ENCODE measurements around the gene MACF1. TPM values are rescaled to one million over a fixed set of nuclear protein-coding genes. Genes with fewer than 3 reads are reported as not detected.
"Not testable (repeated sequence)": the region's sequence is repeated elsewhere in the genome, so short reads cannot be mapped to it uniquely, and the experiment has no call there.

Gene MACF1
- total and polyA plus RNA-seq, 2 donors from 2014 or later: 65.7 to 387 TPM

DNA sequence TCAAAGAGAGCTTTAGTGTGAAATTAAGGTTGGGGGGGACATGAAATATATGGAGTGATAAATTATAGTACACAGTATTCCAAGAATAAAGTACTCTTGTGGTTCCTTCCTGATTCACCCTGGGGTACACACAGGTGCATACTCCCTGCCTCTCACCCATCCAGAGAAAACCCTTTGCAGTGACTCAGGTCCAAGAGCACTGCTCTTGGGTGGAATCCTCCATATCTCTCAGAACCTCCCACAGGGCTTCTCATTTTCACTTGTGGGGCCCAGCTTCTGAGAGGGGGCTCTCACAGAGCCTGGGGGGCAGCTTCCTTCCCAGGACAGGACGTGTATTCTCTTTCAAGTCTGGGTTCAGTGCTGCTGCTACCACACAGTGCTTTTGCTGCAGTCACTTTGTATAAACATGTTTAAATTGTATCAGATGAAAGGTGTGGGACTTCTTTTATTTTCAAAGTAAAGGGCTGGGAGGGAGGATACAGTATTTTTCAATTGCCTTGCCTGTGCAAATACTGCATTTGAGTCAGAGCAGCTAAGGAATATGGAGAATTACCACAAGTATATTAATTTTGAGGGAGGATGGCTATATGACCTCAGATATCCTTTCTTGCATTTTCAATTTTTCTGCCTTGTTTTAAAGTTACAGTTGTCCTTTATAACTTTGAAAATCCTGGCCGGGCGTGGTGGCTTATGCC is 262.1 kb downstream of the MACF1 start:
- no peak overlapping the region for H3K4me3 ChIP-seq (ENCODE audit: low read length in 3 of 3)
- no peaks in the 10 kb centered on the region for H3K4me1 ChIP-seq (ENCODE audit: control insufficient read depth in 2 of 3, insufficient read depth in 2 of 3, low read depth in 1 of 3, low read length in 3 of 3)
- DNase-seq (no peak), FAIRE-seq (no peak)
- H3K9me3 ChIP-seq (ENCODE audit: control insufficient read depth in 2 of 3, insufficient read depth in 1 of 3, low read length in 3 of 3): no peaks in the 10 kb centered on the region
- H3K36me3 ChIP-seq (ENCODE audit: control insufficient read depth in 2 of 3, insufficient read depth in 3 of 3, low read length in 3 of 3): peaks cover 27 to 63% (median 42%) of the 10 kb centered on the region in 3 donors
- no peak overlapping the region for H3K9ac ChIP-seq (ENCODE audit: low read length in 3 of 3)
- H3K27ac ChIP-seq (ENCODE audit: low read depth in 2 of 2, low read length in 2 of 2): no peak overlapping the region
- no peak for TF ChIP-seq CTCF (IDR thresholded peaks at IDR 0.05; ENCODE audit: borderline replicate concordance, extremely low read depth, insufficient read depth)
- H3K27me3 ChIP-seq (ENCODE audit: control insufficient read depth, insufficient read depth, low read length): no peaks in the 10 kb centered on the region
- intact Hi-C loops (cut with DNase I): no loop called here

- intact Hi-C loops (cut with DNase I); H3K9me3 ChIP-seq (ENCODE audit: control insufficient read depth in 2 of 3, insufficient read depth in 1 of 3, low read length in 3 of 3); H3K27me3 ChIP-seq (ENCODE audit: control insufficient read depth, insufficient read depth, low read length); H3K4me3 ChIP-seq (ENCODE audit: low read length in 3 of 3); H3K4me1 ChIP-seq (ENCODE audit: control insufficient read depth in 2 of 3, insufficient read depth in 2 of 3, low read depth in 1 of 3, low read length in 3 of 3); FAIRE-seq; H3K27ac ChIP-seq (ENCODE audit: low read depth in 2 of 2, low read length in 2 of 2); H3K9ac ChIP-seq (ENCODE audit: low read length in 3 of 3): not testable (repeated sequence)
- DNase-seq: peak in 2 of 5 donors; percentile 60 to 79
- peaks cover 22 to 64% (median 41%) of the 10 kb centered on the region in 3 donors for H3K36me3 ChIP-seq (ENCODE audit: control insufficient read depth in 2 of 3, insufficient read depth in 3 of 3, low read length in 3 of 3)
Observed at GRCh38 chr1:39467108-39467720, 262.7 kb downstream of the MACF1 start.

GRCh38 chr1:39469150-39469549 is 264.7 kb downstream of the MACF1 start:
- intact Hi-C loops (cut with DNase I): no loop called here
- Histone ChIP-seq H3K4me1 (ENCODE audit: control insufficient read depth in 2 of 3, insufficient read depth in 2 of 3, low read depth in 1 of 3, low read length in 3 of 3) (no peaks in the 10 kb centered on the region), H3K9ac (ENCODE audit: low read length in 3 of 3) (no peak overlapping the region), H3K4me3 (ENCODE audit: low read length in 3 of 3) (no peak overlapping the region), H3K9me3 (ENCODE audit: control insufficient read depth in 2 of 3, insufficient read depth in 1 of 3, low read length in 3 of 3) (no peaks in the 10 kb centered on the region), H3K36me3 (ENCODE audit: control insufficient read depth in 2 of 3, insufficient read depth in 3 of 3, low read length in 3 of 3) (peaks cover 13 to 54% (median 33%) of the 10 kb centered on the region in 3 donors), H3K27me3 (ENCODE audit: control insufficient read depth, insufficient read depth, low read length) (no peaks in the 10 kb centered on the region), H3K27ac (ENCODE audit: low read depth in 2 of 2, low read length in 2 of 2) (no peak overlapping the region)
- DNase-seq (peak in 1 of 5 donors; percentile 29), FAIRE-seq (no peak)
- TF ChIP-seq CTCF (IDR thresholded peaks at IDR 0.05; ENCODE audit: borderline replicate concordance, extremely low read depth, insufficient read depth): no peak

DNA sequence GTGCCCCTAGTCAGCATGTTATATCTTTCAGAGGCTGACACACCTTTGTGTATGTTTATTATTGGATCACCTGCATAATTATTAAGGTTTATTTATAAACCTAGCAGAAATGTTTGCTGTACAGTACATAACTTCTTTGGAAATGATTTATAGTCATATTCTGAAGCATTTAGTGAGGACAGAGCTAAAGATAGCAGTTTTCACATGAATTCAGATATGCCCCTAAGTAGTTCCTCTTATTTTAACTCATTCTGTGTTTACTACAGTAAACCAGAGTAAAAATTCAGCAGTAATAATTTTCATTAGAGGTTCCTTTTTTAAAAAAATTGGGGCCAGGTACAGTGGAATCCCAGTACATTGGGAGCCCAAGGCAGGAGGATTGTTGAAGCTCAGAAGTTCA is 265.5 kb downstream of the MACF1 start:
- H3K4me1 ChIP-seq (ENCODE audit: control insufficient read depth in 2 of 3, insufficient read depth in 2 of 3, low read depth in 1 of 3, low read length in 3 of 3): no peaks in the 10 kb centered on the region
- no peak for TF ChIP-seq CTCF (IDR thresholded peaks at IDR 0.05; ENCODE audit: borderline replicate concordance, extremely low read depth, insufficient read depth)
- no peaks in the 10 kb centered on the region for H3K9me3 ChIP-seq (ENCODE audit: control insufficient read depth in 2 of 3, insufficient read depth in 1 of 3, low read length in 3 of 3)
- DNase-seq (no peak), FAIRE-seq (no peak)
- H3K9ac ChIP-seq (ENCODE audit: low read length in 3 of 3): no peak overlapping the region
- H3K27me3 ChIP-seq (ENCODE audit: control insufficient read depth, insufficient read depth, low read length): no peaks in the 10 kb centered on the region
- no peak overlapping the region for H3K27ac ChIP-seq (ENCODE audit: low read depth in 2 of 2, low read length in 2 of 2)
- intact Hi-C loops (cut with DNase I): no loop called here
- H3K4me3 ChIP-seq (ENCODE audit: low read length in 3 of 3): no peak overlapping the region
- H3K36me3 ChIP-seq (ENCODE audit: control insufficient read depth in 2 of 3, insufficient read depth in 3 of 3, low read length in 3 of 3): peaks cover 10 to 55% (median 36%) of the 10 kb centered on the region in 3 donors

Data from kidney (tissue), 14 donors.